GM12864 (cell line): ENCODE data around the gene FSD2.

ENCODE experiments used
- DNase-seq: peaks from one replicate; pipeline ENCODE4 v3.0.0-alpha.2; 2011; ENCODE audit warnings: low read depth
- H3K4me3 ChIP-seq: 2 replicates; pipeline ENCODE4 v1.5.1; 2011; ENCODE audit warnings: mild to moderate bottlenecking, low read depth, low read length, control low read depth
- CTCF ChIP-seq: IDR thresholded peaks from 2 replicates; pipeline ENCODE4 v1.5.1; 2011; ENCODE audit warnings: low read depth, mild to moderate bottlenecking, moderate library complexity, low read length, control low read depth, inconsistent platforms; ENCODE audit errors: missing control alignments

The FSD2 gene

GRCh38 chr15:82742134-82742533 is 63.7 kb downstream of the FSD2 start:
- no peak overlapping the region for H3K4me3 ChIP-seq
- no peak for TF ChIP-seq CTCF
- no peak for DNase-seq

DNA sequence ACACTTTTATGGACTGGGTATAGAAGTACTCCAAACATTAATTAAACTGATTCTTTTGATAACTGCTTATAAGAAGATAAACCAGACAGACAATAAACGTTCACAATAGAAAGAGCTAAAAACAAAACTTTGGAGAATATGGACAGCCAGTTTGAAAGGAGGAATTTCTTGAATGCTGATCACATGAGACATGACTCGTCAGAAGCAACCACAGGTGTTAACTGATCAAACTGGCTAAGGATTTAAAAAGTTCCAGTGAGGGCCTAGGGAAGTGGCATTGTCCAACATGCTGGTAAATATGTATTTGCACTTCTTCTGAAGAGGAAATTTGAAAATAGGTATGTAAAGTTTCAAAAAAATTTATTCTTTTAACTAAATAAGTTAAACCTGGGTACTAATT is 66.8 kb downstream of the FSD2 start:
- DNase-seq: no peak
- no peak for TF ChIP-seq CTCF

DNA sequence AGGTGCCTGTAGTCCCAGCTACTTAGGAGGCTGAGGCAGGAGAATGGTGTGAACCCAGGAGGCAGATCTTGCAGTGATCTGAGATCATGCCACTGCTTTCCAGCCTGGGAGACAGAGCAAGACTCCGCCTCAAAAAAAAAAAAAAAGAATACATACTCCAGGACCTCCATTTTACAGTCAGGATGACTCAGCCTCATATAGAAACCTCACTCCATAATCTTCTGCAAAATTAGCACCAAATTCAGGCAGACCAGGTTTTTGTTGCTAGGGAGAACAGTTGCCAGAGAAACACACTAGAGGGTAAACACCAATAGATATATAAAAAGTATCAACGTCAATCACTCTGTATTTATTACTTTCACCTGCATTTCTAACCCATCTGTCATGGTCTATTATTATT is 67.9 kb downstream of the FSD2 start:
- no peak for TF ChIP-seq CTCF

More for the DNA sequence above, 66.8 kb downstream of the FSD2 start:
- H3K4me3 ChIP-seq: no peak overlapping the region

GRCh38 chr15:82731527-82731926 is 74.3 kb downstream of the FSD2 start:
- no peak overlapping the region for H3K4me3 ChIP-seq
- no peak for DNase-seq
- TF ChIP-seq CTCF: no peak

More for the DNA sequence above, 67.9 kb downstream of the FSD2 start:
- DNase-seq: no peak
- H3K4me3 ChIP-seq: no peak overlapping the region

DNA sequence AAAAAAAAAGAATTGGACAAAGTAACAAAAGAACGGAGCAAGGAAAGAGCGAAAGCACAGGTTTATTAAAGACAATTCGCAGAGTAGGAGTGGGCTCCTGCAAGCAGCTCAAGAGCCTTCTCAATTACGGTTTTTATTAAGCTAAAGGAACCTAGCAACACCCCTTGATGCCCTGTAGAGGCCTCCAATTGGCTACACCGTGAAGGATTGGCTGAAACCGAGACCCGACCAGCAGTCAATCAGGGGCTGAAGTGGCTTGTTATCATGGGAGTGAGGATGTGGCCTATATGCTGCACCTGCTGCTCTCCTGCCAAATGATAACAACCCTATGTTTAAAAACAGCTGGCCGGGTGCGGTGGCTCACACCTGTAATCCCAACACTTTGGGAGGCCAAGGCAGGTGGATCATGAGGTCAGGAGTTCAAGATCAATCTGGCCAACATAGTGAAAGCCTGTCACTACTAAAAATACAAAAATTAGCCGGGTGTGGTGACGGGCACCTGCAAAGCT is 75.8 kb downstream of the FSD2 start:
- no peak for DNase-seq
- no peak for TF ChIP-seq CTCF
- no peak overlapping the region for H3K4me3 ChIP-seq

DNA sequence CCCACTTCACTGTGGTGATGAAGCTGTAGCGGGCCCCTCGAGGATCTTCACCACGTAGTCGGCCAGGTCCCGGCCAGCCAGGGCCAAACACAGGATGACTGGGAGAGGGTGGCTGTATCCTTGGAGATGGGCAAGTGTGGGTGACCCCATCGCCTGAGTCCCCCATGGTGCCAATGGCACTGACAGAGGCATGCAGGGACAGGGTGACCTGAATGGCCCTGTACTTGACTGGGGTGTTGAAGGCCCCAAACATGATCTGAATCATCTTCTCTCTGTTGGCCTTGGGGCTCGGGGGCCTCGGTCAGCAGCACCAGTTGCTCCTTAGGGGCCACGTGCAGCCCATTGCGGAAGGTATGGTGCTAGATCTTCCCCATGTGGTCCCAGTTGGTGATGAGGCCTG is 79.1 kb downstream of the FSD2 start:
- no peak overlapping the region for H3K4me3 ChIP-seq
- DNase-seq: no peak
- no peak for TF ChIP-seq CTCF

DNA sequence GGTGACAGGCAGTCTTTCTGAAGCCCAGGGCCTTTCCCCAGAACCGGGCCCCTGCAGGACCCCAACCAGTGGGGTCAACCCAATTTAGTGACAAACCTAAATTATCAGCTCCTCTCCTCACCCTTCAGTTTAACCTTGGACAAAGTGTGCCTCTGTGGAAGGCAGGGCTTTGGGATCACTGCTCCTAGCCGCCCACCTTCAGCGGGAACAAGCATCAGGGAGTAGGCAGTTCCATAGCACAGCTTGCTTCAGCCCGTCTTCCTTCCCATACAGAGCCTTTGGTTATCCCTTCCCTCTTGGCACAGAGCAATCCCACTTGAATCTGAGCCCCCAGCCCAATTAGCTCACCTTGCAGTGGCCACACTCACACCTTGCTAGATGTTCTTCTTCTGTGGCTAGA is 90.9 kb downstream of the FSD2 start:
- no peak overlapping the region for H3K4me3 ChIP-seq
- DNase-seq: no peak
- no peak for TF ChIP-seq CTCF
